Stomach (tissue), 4 donors: Measurements from ENCODE around the gene AKAP6.

Experiments used
- CTCF ChIP-seq, 7 experiments: fragments of 450-650 bp in 4 of 7; fragments of 200-600 bp in 3 of 7; sonication (generic) in 3 of 7; IDR thresholded peaks; one replicate each; pipeline ENCODE4 v1.5.1; 2016 to 2019; ENCODE audit warnings: antibody characterized with exemption in 7 of 7, control low read depth in 2 of 7, mild to moderate bottlenecking in 1 of 7
- EP300 ChIP-seq: sonication (generic); formaldehyde crosslinking; IDR thresholded peaks from one replicate; pipeline ENCODE4 v1.6.1; 2017; ENCODE audit warnings: antibody characterized with exemption
- POLR2A ChIP-seq, 4 donors: fragments of 450-650 bp; IDR thresholded peaks; one replicate each; pipeline ENCODE4 v1.6.1; 2016; ENCODE audit warnings: antibody characterized with exemption in 4 of 4, control low read depth in 2 of 4, mild to moderate bottlenecking in 1 of 4, moderate library complexity in 1 of 4

- TF ChIP-seq CTCF (IDR thresholded peaks at IDR 0.05) (no peak), POLR2A (IDR thresholded peaks at IDR 0.05) (no peak), EP300 (no peak)
Measured at GRCh38 chr14:32763673-32764072, 434.6 kb downstream of the AKAP6 start.
